HL-60/S4 treated with phorbol 12-myristate 13-acetate at 8.2 ng/mL for 4 days and 3 days (cell line): ENCODE measurements around the gene ATIC.
"Not testable (repeated sequence)": the region's sequence is repeated elsewhere in the genome, so short reads cannot be mapped to it uniquely, and the experiment has no call there.

Experiments used
- in situ Hi-C: fragments of 300-500 bp; cut with MboI; formaldehyde crosslinking; loops from 2 replicates; pipeline ENCODE4 v1.15.0; 2022; ENCODE audit warnings: low sequenced_read_pairs

Gene ATIC

DNA sequence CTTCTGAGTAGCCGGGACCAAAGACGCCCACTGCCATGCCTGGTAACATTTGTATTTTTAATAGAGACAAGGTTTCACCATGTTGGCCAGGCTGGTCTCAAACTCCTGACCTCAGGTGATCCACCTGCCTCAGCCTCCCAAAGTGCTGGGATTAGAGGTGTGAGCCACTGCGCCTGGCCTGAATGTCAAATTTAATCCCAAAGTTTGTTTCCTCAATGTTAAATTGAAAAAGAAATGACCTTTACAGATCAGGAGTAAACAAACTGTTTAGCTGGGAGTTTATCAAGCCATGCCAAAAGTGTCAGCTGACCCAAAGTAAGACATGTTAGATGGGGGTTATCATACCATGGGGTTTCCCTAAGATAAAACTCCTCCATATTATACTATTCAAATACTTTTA, 48.2 kb downstream of the ATIC start:
- in situ Hi-C loops, result not testable (repeated sequence)

GRCh38 chr2:215360596-215360995, 48.7 kb downstream of the ATIC start:
- in situ Hi-C loops, result no loop called here

- in situ Hi-C loops, result no loop called here
Measured at GRCh38 chr2:215361211-215361875, 49.5 kb downstream of the ATIC start.

- in situ Hi-C loops, result no loop called here
Measured at GRCh38 chr2:215361876-215362561, 50.2 kb downstream of the ATIC start.

GRCh38 chr2:215362562-215362904, 50.7 kb downstream of the ATIC start:
- in situ Hi-C loops, result no loop called here

DNA sequence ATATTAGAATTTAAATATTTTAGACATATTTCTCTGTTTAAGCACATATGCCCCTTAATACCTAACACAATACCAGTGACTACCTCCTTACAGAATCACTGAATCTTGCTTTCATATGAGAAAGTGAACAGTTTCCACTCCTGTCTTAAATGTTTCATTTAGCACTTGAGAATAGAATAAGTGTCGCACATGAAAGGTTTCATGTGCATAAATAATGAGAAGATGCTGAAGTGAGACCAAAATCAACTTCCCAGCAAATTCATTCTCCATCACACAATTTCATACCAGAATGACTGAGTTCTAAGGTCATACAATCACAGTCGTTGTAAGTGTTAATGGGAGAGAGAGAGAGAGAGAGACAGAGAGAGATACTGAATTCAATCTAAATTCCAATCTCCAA, 51.2 kb downstream of the ATIC start:
- in situ Hi-C loops, result no loop called here

DNA sequence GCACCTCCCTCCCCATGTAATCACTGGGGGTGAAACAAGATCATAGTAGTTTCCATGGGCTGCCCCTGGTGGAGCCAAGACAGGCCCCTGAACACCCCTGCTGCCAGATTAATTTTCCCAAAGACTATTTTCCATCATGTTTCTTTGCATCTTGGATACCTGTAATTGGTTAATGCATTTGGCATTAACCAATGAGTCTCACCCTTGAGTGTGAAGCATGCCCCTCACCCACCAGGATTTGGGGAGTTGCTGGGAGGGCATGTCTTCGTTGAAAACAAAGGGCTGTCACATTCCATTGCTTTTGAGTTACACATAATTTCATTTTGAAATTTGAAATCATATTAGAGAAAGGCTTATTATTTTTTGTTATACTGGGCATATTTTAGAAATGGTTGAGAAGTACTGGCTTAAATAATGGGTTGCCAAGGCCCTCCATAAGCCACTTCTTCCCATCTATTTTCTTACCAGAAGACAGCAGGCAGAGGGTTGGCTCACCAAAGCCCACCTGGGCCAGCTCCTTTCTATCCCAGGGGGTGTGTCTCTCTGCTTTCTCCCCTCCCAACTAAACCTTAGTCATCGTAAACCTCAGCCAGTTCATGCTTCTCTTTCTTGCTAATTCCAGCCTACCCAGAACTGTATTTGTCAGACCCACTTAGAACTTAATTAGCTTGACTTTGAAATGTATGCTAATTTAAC, 51.8 kb downstream of the ATIC start:
- in situ Hi-C loops, result no loop called here

GRCh38 chr2:215364157-215365155, 52.6 kb downstream of the ATIC start:
- in situ Hi-C loops, result no loop called here

GRCh38 chr2:215365184-215365658, 53.4 kb downstream of the ATIC start:
- in situ Hi-C loops, result no loop called here

- in situ Hi-C loops, result no loop called here
Measured at GRCh38 chr2:215366440-215367032, 54.7 kb downstream of the ATIC start.

GRCh38 chr2:215367662-215368492, 56.0 kb downstream of the ATIC start:
- in situ Hi-C loops, result no loop called here

DNA sequence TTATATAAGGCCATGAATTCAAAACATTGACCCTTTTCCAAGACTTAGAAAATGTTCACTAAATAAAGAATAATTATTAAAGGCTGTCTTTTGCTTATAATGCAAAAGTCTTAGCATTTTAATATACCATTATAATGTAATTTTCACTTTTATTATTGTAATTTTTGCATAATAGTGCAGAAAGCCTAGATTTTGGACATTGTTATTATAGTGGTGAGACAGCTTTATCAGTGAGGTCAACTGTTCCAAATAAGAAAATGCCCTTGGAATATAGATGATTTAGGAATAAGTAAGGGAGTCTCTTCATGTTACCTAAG, 56.6 kb downstream of the ATIC start:
- in situ Hi-C loops, result no loop called here

DNA sequence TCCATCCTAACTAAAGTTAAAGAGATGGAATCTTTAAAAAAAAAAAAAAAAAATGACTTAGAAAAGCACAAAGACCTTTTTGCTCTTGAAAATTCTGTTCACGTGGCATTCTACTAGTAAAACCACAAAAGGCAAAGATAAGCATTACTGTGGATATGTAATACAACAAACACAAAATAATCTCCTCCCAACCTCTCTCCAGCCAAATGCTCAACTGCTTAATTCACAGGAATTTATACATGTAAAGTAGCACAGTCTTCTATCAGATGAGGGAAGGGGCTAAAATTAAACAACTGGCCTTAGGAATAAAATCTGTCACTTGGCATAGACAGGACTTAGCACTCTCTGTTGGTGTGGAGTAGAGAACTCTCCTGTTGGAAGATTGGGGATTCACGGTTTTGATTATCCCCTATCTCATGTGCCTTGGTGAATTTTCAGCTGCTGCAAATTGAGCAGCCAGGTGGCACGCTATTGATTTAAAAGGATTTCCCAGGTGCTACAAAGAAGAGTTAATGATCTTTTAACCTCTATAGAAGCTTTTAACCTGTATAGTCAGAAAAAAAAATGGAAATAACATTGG, 57.4 kb downstream of the ATIC start:
- in situ Hi-C loops, result no loop called here

DNA sequence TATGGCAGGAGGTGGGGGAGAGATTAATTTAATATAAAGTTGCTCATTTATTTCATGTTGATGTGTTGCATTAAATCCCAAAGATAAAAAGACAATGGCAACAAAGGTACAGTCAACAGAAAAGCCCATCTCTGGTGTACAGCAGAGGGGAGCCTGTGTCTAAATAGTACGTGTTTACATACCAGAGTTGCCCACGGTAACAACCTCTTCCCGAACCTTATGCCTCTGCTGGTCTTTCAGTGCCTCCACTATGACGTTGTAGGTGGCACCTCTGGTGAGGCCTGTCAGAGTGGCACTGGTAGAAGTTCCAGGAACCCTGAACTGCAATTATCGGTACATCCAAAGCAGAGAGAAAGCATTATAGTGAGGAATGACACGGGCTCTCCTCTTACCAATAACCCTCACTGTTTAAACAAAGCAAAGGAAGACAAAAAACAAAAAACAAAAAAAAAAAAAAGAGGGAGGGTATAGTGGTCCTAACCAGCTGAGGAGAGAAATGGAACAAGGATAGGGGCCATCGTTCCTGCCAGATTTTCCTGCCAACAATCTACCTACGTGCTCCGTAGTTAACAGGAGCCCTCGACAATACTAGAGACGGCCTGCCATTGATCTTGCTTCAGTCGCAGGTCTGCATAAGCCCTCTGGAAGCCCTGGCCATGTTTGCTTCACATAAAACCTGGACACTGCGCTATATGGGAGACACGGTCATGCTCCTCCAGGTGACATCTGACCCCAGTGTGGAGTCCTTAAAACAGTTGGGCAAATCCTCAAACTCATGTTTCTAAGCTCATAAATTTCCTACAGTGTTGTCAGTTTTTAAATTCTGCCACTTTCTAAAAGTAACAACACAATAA, 58.5 kb downstream of the ATIC start:
- in situ Hi-C loops, result no loop called here

DNA sequence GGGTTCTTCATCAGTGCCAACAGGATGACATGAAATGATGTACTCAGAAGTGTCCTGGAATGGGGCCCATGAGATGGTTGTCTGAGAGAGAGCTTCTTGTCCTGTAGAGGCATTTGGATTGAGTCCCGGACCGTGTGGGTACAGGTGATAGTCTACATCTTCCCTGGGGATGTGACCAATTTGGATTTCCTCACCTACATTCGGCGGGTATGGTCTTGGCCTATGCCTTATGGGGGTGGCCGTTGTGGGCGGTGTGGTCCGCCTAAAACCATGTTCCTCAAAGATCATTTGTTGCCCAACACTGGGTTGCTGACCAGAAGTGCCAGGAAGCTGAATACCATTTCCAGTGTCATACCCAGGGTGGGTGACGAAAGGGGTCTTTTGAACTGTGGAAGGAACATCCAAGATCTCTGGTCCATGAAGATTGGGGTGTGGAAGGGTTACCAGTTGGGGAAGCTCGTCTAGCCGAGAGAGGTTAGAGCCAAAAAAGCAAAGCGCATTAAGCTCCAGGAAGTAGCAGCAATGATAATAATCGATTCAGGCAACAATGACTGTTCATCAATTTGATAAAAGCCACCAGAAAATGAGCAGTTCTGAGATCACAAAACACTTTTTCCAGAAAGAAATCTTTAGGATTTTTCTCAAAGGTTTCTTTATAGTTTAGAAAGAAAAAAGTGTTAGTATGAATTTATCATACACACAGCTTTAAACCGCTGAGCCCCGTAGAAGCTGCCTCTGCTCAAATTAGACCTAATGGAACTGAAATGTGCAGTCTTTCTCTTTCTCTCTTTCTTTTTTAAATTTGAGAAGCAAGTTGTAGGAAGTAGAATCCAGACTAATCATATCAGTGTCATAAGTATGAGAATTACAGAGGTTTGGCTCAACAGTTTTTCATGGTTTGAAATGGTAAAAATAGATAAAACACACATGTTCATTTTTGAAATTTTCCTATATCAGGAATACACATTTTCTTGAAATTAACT, 60.3 kb downstream of the ATIC start:
- in situ Hi-C loops, result no loop called here

GRCh38 chr2:215372968-215373649, 61.2 kb downstream of the ATIC start:
- in situ Hi-C loops, result no loop called here

DNA sequence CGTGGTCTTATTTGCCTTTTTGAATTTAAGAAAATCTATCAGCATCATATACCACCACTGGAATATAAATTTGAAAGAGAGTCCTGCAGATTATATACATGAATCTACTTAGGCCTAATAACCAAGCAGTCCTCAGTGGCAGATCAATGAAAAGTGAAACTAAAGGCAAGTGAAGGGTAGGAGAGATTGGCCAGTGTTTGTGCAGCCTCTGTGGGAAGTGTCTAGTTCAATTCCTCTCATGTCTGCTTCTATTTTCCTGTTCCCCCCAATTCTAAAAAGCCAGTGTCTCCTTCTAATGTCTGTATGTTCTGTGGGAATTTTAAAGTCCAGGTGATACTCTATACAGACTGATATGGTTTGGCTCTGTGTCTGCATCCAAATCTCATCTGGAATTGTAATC, 62.1 kb downstream of the ATIC start:
- in situ Hi-C loops, result no loop called here
